Esophagus squamous epithelium (tissue), 4 donors: ENCODE measurements around the gene CUBN.

Experiments used
- CTCF ChIP-seq, 6 experiments: fragments of 450-650 bp in 4 of 6; fragments of 200-600 bp in 2 of 6; sonication (generic) in 2 of 6; IDR thresholded peaks; one replicate each; pipeline ENCODE4 v1.5.1; 2016 to 2019; ENCODE audit warnings: antibody characterized with exemption in 6 of 6, mild to moderate bottlenecking in 4 of 6, moderate library complexity in 4 of 6
- POLR2A ChIP-seq, 4 donors: fragments of 450-650 bp; IDR thresholded peaks; one replicate each; pipeline ENCODE4 v1.6.1; 2017; ENCODE audit warnings: antibody characterized with exemption in 4 of 4, mild to moderate bottlenecking in 4 of 4, moderate library complexity in 3 of 4

GRCh38 chr10:16901106-16901505, 228.5 kb downstream of the CUBN start:
- no peak for TF ChIP-seq POLR2A (IDR thresholded peaks at IDR 0.05)
- no peak for TF ChIP-seq CTCF (IDR thresholded peaks at IDR 0.05)
